GM11168 (cell line): ENCODE data around the gene DBF4.
"Not testable (repeated sequence)": the region's sequence is repeated elsewhere in the genome, so short reads cannot be mapped to it uniquely, and the experiment has no call there.

Source experiments
- in situ Hi-C: fragments of 300-500 bp; cut with MboI; formaldehyde crosslinking; loops from one replicate; pipeline ENCODE4 v1.12.0; 2022; ENCODE audit warnings: low sequenced_read_pairs; ENCODE audit not compliant: unreplicated experiment

Gene DBF4

DNA sequence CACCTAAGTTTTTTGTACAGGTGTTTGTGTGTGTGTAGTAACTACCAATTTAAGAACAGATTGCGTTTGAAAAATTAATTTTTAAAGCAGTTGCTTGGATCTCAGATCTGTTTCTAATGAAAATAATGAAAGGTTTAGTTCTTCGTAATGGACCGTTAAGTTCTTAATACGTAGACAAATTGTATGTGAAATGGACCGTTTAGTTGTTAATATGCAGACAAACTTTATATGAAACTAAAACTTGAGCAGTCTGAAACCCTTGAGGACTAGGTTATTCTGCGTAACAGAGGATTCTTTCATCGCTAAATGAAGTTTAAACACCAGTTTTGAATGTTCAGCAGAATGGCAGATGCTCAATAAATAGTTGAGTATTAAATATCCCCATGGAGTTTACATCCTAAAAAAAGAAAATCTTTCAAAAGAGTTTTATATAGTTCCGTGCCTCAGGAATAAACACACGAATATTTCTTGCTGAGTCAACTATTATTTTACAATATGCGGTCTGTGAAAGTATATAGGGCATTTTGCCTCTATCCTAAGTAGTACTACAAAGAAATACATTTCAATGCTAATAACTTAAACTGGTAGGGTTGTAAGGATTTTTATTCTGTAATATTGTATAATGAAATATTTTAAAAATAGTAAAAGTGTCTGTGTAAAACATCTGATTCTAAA, 1.2 kb downstream of the DBF4 start:
- in situ Hi-C loops = loop anchor here (25.0 kb wide), 1 partner anchor 365 kb away; no protein-coding TSS in a partner anchor

DNA sequence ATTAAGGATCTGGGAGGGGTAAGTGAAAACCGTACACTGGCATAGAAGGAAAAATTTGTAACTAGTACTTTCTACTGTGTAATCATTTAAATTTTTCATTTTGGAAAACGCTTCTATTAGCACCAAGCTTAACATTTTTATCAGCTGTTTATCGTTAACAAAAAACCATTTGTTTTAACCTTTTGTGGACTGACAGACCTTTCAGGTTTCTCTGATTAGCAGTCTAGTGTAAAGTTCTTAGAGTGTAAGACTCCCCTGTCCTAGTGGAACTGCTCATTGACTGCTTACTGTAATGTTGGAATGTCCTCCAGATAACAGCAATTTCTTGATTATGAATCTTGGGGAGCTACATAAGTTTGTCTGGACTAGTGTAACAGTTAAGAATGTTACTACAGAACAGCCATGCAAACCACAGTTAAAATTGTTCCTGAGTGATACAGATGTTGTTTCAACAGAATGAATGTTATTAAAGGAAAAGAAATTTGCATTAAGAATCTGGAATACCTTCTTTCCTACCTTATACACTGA, 2.0 kb downstream of the DBF4 start:
- in situ Hi-C loops = loop anchor here (25.0 kb wide), 1 partner anchor 366 kb away; no protein-coding TSS in a partner anchor

DNA sequence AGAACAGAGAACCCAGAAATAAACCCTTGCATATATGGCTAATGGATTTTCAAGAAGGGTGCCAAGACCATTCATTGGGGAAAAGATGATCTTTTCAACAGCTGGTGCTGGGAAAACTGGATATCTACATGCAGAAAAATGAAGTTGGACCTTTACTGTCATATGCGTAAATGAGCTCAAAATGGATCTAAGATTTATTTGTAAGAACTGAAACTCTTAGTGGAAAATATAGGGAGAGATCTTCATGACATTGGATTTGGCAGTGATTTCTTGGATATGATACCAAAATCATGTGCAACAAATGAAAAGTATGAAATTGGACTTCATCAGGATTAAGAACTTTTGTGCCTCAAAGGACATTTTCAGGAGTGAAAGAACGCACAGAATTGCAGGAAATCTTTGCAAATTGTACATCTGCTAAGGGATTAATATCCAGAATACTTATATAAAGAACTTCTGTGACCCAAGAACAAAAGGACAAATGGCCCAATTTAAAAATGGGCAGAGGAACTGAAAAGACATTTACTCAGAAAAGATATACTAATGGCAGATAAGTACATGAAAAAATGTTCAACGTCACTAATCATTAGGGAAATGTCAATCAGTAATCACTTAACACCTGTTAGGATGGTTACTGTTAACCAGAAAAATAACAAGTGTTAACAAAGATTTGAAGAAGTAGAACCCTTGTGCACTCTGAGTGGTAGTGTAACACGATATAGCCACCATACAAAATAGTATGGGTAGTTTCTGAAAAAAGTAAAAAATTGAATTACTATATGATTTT, 6.1 kb downstream of the DBF4 start:
- in situ Hi-C loops = loop anchor here (5.0 to 25.0 kb wide), 2 partner anchors 75 to 370 kb away; no protein-coding TSS in a partner anchor

DNA sequence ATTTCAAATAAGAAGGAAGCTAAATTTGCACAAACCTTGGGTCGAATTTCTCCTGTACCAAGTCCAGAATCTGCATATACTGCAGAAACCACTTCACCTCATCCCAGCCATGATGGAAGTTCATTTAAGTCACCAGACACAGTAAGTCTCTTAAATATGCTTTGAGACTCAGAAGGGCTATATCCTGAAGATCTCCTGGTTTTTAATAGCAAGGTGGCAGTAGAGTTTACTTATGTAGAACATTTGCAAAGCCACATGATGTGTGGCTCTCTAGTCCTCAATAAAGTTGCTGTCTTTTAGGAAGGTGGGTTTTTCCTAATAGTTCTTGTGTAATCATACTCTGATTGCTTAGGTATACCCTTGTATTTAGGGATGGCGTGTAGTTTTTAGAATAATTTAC, 8.7 kb downstream of the DBF4 start:
- in situ Hi-C loops = loop anchor here (25.0 kb wide), 1 partner anchor 373 kb away; no protein-coding TSS in a partner anchor

DNA sequence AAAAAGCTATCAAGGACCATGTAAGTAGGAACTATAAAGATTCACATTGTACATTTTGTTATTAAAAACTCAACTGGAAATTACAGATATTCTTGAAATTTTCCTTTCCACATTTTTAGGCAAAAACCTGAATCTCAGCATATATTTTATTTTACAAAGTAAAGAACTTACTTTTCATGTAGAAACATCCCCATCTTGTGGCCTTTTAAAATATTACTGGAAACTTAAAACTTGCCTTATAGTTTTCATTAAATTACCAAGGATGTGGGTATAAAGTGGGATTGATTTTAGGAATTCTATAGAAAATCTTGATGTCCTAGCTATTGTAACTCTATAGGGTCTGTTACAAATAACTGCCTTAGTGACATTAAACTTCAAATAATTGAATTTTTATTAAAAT, 10.6 kb downstream of the DBF4 start:
- in situ Hi-C loops = loop anchor here (25.0 kb wide), 1 partner anchor 375 kb away; no protein-coding TSS in a partner anchor

DNA sequence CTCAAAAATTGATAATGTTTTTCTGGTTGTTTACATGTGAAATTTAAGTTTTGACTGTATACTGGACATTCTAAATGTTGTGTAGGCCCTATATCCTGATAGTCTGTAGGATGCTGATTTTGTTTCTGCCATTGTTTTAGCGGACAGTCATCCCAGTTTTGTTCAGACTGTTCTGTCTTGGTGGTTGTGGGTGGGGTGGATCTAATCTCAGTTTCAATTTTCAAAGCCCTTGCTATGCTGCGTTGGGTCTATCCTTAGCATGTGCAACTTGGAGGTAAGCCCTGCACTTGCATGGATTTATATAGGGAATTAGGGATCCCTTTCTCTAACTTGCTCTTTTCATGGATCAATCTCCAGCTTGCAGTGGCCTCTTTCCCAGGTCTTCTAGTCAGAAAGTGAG, 19.1 kb downstream of the DBF4 start:
- in situ Hi-C loops = loop anchor here (25.0 kb wide), 1 partner anchor 383 kb away; no protein-coding TSS in a partner anchor

DNA sequence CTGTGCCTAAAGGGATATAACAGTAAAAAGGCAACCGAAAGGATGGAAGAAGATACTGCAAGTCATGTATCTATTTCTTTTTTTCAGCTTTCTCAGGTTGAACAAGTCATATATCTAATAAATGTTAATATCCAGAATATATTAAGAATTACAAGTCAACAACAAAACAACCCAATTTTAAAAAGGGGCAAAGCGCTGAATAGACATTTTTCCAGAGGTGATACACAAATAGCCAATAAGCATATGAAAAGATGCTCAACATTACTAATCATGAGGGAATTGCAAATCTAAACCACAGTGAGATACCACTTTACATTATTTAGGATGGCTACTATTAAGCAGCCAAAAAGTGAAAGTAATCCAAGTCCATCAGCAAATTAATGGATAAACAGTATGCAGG, 23.0 kb downstream of the DBF4 start:
- in situ Hi-C loops = loop anchor here (25.0 kb wide), 1 partner anchor 387 kb away; no protein-coding TSS in a partner anchor

DNA sequence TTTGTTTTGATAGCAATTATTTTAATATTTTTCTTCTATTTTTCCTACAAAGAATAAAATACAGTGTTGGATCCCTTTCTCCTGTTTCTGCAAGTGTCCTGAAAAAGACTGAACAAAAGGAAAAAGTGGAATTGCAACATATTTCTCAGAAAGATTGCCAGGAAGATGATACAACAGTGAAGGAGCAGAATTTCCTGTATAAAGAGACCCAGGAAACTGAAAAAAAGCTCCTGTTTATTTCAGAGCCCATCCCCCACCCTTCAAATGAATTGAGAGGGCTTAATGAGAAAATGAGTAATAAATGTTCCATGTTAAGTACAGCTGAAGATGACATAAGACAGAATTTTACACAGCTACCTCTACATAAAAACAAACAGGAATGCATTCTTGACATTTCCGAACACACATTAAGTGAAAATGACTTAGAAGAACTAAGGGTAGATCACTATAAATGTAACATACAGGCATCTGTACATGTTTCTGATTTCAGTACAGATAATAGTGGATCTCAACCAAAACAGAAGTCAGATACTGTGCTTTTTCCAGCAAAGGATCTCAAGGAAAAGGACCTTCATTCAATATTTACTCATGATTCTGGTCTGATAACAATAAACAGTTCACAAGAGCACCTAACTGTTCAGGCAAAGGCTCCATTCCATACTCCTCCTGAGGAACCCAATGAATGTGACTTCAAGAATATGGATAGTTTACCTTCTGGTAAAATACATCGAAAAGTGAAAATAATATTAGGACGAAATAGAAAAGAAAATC, 31.0 kb downstream of the DBF4 start:
- in situ Hi-C loops = loop anchor here (10.0 kb wide), 1 partner anchor 197 kb away; no protein-coding TSS in a partner anchor

DNA sequence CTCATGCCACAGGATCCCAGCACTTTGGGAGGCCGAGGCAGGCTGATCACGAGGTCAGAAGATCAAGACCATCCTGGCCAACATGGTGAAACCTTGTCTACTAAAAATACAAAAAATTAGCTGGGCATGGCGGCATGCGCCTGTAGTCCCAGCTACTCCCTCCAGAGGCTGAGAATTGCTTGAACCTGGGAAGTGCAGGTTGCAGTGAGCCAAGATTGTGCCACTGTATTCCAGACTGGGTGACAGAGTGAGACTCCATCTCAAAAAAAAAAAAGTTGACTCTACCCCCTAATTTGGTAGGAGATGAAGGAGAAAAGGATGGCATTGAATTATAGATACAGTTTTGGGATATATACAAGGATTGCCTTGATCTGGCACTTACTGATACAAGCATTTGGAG, 32.5 kb downstream of the DBF4 start:
- in situ Hi-C loops = loop anchor here (10.0 kb wide), 1 partner anchor 196 kb away; no protein-coding TSS in a partner anchor

DNA sequence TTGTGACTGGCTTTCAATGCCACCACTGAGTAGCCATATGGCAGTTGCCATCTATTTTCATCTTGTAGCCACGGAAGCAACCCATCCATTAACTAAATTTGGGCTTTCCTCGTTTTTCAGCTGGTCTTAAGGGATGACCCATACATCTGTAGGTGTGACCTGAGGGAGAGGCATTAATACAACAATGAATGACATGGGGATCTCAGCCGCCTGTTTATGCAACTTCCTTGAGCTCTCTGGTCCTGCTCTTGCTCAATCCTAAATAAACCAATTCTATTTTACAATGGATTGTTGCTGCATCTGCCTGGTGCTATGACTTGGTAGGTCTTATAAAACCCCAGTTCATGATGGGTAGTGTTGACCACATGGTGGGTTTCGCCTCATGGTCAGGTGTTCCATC, 35.8 kb downstream of the DBF4 start:
- in situ Hi-C loops = no loop called here

DNA sequence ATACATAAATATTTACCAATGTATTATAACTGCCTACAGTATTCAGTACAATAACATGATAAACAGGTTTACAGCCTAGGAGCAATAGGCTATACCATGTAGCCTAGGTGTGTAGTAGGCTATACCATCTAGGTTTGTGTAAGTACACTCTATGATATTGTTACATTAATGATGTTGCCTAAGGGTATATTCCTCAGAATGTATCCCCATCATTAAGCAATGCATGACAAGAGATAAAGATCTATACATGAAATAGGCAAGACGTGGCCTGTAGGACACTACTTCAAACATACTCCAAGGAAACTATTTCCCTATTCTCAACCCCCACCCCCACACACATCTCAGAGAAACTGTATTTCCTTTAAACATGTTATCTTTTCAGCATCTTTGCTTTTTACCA, 42.4 kb downstream of the DBF4 start:
- in situ Hi-C loops = no loop called here

DNA sequence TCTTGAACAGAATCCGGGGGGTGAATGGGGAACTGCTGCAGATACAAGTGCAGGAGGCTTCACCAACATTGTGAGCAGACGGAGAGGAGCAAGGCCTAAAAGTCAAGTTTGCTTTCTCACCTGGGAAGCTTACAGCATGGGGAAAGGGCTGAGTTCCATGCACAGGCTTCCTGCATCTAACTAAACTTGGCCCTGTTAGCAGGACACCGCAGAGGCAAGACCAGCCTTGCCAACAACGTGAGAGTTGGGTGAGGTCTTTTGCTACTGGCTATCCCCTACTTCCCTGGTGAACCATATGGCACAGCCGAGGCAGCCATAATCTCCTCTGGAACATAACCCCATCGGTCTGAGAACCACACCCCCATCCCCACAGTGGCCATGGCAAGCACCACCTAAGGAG, 43.6 kb downstream of the DBF4 start:
- in situ Hi-C loops = no loop called here

DNA sequence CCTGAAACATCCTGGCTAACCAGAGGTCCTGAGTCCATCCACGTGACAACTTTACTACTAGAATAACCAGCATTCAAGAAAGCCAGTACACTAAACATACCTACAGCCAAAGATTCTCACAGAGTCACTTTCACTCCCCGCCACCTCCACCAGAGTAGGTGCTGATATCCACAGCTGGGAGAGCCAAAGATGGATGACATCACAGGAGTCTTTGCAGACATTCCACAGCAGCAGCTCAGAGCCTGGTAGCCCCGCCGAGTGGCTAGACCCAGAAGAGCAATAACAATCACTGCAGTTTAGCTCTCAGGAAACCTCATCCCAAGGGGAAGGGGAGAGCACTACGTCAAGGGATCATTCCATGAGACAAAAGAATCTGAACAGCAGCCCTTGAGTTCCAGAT, 44.3 kb downstream of the DBF4 start:
- in situ Hi-C loops = no loop called here

DNA sequence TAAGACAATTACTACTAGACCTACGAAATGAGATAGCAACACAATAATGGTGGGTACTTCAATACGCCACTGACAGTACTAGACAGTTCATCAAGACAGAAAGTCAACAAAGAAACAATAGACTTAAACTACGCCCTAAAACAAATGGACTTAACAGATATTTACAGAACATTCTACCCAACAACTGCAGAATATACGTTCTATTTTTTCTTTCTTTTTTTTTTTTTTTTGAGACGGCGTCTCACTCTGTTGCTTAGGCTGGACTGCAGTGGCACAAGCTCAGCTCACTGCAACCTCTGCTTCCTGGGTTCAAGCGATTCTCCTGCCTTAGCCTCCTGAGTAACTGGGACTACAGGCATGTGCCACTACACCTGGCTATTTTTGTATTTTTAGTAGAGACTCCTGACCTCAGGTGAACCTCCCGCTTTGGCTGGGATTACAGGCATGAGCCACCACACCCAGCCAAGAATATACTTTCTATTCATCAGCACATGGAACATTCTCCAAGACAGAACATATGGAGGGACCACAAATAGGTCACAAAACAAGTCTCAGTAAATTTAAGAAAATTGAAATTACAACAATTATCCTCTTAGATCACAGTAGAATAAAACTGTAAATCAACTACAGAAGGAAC, 46.6 kb downstream of the DBF4 start:
- in situ Hi-C loops = not testable (repeated sequence)

DNA sequence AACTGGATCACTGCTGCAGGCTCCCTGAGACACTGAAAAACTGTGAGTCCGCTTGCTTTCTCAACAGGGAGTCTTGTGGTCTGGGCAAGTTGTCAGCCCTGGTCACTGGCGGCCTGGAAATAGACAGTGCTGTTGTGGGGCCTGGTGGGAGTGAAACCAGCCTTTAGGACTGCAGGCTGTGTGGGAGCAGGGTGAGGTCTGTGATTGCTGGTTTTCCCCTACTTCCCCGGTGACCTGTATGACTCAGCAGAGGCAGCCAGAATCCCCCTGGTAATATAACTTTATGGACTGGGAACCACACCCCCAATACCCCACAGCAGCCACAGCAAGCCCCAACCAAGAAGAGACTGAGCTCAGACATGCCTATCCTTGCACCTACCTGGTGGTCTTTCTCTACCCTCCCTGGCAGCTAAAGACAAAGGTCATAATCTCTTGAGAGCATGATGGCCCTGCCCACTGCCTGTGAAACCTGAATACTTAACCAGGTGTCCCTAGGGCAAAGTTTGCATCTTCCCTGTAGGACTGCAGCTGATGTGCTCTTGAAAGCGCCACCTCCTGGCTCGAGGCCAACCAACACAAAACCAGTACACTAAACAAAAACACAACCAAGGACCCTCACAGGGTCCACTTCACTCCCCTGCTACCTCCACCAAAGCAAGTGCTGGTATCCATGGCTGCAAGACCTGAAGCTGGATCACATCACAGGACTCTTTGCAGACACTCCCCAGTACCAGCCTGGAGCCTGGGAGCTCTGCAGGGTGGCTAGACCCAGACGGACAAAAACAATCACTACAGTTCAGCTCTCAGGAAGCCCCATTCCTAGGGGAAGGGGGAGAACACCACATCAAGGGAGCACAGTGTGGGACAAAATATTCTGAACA, 50.5 kb downstream of the DBF4 start:
- in situ Hi-C loops = no loop called here

DNA sequence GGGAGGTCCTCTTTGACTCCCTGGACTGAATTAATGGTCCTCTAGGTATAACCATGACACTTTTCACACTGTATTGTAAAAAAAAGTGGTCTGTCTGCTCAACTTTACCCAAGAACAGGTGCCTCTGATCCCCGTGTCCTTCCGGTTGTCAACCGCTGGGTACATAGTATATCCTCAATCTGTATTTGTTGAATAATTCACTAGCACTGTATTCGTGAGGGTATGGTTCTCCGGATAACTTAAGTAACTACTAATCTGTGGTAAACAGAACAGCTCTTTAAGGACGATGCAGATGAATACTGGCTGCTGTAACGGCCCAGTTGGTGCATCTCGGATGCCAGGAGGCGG, 57.3 kb downstream of the DBF4 start:
- in situ Hi-C loops = no loop called here

DNA sequence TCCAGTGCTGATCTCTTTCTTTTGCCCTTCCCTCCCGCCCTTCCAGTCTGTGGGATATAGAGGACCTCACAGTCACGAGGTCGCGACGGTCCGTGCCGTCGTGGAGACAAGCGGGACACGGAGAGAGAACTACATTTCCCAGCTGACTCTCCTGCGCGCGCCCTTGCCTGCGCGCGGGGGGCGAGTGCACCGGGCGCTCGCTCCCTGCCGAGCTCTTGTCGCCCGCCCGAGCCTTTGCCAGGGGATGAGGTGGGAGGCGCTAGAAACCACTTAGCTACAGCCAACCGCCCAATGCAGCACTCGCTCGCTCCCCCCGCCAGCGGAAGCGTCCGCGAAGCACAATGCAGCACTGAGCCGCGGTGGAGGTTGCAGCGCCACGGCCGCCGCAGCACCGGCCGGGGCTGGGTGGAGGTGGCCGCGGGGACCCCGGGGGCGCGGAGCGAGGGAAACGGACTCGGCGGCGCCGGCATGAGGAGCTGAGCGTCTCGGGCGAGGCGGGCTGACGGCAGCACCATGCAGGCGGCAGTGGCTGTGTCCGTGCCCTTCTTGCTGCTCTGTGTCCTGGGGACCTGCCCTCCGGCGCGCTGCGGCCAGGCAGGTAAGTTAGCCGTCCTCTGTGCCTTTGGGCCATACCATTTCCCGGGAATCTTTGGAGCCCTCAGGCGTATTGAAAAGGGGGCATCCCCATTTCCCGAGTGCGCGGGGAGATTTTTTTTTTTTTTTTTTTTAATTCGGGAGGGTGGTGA, 57.8 kb downstream of the DBF4 start, which contains the start of gene ADAM22:
ADAM22 (plus strand) TSS at position 299 of the 746 bp plus-strand sequence; CDS start at position 514, 215 bp downstream.
- in situ Hi-C loops = no loop called here
